NCI-H524 treated with DMSO at 0.1 percent for 48 hours (cell line): ENCODE results near the gene IGFLR1.
A peak's percentile ranks its signal among the peaks of the same experiment; 100 is the strongest.

Experiments
- DNase-seq: peaks from one replicate; lab custom pipeline; 2025; lab: John Stamatoyannopoulos, UW

Gene IGFLR1

DNA sequence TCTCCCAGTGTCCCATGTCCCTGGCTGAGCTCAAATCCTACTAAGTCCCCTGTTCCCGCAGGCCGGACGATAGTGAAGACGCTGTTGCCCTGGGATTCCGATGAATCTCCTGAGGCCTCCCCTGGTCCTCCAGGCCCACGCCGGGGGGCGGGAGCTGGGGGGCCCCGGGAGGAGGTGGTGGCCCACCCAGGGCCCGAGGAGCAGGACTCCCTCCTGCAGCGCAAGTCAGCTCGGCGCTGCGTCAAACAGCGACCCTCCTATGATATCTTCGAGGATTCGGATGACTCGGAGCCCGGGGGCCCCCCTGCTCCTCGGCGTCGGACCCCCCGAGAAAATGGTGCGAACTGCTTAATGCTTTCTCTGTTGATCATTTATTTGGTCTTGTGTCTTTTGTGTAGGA, 18.6 kb downstream of the IGFLR1 start:
- DNase-seq = no peak

DNA sequence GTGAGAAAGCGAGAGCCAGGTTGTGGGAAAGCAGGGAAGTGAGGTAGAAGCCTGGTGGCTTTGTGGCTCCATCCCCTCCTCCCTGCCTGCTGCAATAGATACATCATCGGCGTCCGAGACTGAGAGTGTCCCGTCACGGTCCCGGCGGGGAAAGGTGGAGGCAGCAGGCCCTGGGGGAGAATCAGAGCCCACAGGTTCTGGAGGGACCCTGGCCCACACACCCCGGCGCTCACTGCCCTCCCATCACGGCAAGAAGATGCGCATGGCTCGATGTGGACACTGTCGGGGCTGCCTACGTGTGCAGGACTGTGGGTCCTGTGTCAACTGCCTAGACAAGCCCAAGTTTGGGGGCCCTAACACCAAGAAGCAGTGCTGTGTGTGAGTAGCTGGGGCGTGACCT, 19.4 kb downstream of the IGFLR1 start:
- no peak for DNase-seq

DNA sequence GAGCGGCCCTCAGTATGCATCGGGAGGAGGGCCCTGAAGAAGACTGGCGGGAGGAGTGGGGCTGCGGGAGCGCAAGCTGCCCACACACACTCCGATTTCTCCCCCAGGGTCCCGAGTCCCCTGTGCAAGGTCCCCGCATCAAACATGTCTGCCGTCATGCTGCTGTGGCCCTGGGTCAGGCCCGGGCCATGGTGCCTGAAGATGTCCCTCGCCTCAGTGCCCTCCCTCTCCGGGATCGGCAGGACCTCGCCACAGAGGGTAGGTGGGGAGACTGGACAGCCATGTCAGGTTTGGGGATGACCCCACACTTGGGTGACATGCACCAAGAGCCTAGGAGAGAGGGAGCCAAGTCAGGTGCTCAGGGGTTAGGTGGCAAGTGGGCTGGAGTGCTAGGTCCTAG, 19.8 kb downstream of the IGFLR1 start:
- no peak for DNase-seq

DNA sequence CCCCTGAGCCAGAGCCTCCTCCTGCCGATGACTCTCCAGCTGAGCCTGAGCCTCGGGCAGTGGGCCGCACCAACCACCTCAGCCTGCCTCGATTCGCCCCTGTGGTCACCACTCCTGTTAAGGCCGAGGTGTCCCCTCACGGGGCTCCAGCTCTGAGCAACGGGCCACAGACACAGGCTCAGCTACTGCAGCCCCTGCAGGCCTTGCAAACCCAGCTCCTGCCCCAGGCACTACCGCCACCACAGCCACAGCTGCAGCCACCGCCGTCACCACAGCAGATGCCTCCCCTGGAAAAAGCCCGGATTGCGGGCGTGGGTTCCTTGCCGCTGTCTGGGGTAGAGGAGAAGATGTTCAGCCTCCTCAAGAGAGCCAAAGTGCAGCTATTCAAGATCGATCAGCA, 20.9 kb downstream of the IGFLR1 start:
- no peak for DNase-seq

DNA sequence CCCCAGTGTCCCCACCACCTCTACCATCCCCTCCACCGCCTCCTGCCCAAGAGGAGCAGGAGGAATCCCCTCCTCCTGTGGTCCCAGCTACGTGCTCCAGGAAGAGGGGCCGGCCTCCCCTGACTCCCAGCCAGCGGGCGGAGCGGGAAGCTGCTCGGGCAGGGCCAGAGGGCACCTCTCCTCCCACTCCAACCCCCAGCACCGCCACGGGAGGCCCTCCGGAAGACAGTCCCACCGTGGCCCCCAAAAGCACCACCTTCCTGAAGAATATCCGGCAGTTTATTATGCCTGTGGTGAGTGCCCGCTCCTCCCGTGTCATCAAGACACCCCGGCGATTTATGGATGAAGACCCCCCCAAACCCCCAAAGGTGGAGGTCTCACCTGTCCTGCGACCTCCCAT, 21.6 kb downstream of the IGFLR1 start:
- no peak for DNase-seq

DNA sequence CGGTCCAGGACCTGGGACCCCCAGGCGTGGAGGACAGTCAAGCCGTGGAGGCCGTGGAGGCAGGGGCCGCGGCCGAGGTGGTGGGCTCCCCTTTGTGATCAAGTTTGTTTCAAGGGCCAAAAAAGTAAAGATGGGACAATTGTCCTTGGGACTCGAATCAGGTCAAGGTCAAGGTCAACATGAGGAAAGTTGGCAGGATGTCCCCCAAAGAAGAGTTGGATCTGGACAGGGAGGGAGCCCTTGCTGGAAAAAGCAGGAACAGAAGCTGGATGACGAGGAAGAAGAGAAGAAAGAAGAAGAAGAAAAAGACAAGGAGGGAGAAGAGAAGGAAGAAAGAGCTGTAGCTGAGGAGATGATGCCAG, 22.1 kb downstream of the IGFLR1 start:
- DNase-seq = no peak

DNA sequence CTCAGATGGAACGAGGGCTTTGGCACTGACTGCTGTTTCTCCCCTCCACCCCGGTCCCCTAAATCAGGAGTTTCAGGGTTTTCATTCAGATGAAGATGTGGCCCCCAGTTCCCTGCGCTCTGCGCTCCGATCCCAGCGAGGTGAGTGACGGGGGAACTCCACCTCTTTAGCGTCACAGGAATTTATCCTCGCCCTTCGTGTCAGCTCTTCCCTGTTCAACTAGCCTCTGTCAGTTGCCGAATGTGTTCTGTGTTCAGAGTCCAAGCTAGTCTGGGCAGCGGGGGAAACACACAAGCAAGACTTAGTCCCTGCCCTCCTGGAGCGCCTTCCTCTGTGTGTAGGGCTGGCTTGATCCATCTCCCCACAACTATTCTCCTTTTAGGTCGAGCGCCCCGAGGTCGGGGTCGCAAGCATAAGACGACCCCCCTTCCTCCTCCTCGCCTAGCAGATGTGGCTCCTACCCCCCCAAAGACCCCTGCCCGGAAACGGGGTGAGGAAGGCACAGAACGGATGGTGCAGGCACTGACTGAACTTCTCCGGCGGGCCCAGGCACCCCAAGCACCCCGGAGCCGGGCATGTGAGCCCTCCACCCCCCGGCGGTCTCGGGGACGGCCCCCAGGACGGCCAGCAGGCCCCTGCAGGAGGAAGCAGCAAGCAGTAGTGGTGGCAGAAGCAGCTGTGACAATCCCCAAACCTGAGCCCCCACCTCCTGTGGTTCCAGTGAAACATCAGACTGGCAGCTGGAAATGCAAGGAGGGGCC, 22.7 kb downstream of the IGFLR1 start:
- DNase-seq = no peak

DNA sequence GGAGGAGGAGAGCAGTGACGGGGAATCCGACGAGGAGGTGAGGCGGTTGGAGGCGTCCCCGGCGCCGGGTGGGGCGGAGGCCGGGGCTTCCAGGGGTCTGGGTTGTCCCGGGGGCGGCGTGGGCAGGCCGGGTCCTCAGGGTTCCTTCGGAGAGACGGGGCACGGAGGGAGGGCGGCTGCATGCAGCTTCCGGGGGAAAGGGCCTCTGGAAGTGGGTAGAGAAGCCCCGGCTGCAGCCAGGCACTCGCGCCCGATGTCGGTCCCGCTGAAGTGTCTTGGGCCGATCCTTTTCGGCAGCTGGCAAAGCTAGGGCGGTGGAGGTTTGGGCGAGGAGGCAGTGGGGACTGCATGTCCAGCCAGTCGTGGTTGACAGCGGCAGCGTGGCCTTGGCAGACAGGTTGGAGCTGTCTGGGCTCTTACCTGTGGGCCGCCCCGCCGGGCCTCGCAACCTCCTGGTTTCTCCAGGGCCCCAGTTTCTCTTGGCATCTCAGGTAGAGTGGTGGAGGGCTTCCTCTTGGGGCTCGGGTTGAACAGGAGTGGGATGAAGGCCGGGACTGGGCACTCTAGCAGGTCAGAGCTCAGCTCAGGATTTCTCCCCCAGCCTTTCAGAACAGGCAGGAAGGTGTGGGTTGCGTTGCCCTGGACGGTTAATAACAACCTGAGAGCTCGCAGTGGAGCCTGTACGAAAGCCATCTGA, 23.8 kb downstream of the IGFLR1 start:
- no peak for DNase-seq

DNA sequence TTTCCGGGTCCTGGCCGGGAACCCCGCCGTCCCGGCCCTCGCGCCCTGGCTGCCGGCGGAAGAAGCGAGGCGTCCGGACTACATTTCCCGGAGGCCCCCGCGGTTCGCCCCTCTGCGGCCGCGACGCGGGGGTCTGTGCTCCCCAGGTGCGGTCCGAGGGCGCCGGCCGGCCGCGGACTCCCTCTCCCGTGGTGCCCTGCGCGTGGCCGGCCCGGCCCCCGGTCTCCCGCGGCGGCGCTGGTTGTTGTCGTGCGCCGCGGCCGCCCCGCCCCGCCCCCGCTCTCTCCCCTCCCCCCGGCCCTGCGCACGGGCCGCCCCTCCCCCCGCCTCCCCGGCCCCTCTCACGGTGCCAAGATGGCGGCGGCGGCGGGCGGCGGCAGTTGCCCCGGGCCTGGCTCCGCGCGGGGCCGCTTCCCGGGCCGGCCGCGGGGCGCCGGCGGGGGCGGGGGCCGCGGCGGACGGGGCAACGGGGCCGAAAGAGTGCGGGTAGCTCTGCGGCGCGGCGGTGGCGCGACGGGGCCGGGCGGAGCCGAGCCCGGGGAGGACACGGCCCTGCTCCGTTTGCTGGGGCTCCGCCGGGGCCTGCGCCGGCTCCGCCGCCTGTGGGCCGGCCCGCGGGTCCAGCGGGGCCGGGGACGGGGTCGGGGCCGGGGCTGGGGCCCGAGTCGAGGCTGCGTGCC, 24.4 kb downstream of the IGFLR1 start, which contains the start of gene KMT2B:
Gene KMT2B, plus strand, starts transcription at position 339 of the 680 bp plus-strand sequence. Its CDS starts 16 bp downstream, at position 355.
- no peak for DNase-seq

DNA sequence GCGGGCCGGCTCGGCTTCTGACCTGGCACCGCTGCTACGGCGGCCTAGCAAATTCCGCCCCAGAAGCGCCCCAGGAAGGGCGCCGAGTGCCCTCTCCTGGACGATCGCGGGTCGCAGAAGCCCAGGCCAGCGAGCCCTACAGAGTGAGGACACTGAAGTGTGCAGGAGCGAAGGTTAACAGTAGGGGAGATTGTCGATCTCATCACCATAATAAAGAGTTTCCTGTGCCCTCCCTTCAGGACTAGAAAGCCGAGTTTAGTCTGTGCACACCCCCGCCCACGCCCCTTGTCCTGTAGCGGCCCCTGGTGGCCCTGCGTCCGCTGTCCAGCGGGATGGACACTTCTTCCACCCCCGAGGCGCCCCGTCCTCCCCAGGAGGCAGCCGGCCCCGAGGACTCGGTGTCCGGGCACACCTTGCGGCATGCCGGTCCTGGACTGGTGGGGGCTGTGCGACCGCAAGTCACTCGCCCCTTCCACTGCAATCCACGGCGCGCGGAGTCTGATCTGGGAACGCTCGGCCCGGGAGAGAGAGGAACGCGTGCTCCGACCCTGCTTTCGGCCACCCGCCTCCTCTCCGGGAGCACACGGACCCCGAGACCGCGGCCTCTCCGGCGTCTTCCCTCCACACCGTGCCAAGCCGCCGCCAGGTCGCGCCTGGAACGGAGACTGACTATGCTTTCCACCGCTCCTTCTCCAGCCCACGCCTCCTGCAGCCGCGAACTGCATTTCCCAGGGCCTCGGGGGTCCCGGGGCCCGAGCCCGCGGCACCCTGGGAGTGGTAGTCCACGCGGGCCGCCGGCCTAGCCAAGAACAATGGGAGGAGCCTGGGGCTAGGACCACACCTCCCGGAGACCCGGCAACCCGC, 25.2 kb downstream of the IGFLR1 start:
- peak; percentile 86 for DNase-seq

DNA sequence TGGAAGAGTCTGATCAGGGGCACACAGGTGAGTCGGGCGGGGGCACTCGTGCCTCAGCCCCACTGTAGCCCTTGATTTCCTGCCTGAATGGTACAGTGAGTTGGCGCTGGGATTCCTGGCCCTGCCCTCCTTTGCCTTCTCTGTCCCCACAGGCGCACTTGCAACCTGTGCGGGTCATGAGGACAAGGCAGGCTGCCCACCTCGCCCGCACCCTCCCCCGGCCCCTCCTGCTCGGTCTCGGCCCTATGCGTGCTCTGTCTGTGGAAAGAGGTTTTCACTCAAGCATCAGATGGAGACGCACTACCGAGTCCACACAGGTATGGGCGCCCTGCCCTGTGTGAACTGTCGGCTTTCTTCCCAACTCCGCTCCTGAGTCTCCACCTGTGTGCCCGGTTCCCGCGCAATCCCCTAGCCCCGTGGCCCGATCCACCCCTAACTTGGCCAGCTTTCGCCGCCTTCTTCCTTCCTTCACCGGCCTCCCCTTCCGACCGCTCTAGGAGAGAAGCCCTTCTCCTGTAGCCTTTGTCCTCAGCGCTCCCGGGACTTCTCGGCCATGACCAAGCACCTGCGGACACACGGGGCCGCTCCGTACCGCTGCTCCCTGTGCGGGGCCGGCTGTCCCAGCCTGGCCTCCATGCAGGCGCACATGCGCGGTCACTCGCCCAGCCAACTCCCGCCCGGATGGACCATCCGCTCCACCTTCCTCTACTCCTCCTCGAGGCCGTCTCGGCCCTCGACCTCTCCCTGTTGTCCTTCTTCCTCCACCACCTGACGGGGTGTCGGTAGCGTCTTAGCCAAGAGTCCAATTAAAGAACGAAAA, 26.1 kb downstream of the IGFLR1 start:
- no peak for DNase-seq

DNA sequence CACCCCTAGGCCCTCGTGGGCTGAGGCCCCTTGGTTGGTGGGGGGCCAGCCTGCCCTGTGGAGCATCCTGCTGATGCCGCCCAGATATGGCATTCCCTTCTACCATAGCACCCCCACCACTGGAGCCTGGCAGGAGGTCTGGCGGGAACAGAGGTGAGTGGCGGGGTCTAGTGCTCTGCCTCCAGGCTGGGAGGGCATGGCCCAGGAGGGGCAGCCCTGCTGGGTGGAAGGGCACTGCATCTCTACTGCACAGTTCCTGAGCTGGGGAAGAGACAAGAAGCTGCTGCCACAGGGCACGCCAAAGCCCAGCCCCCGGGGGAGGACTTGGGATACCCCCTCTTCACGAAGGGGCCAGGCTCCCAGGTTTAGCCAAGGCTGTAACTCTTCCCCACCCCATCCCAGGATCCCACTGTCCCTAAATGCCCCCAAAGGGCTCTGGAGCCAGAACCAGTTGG, 26.9 kb downstream of the IGFLR1 start:
- no peak for DNase-seq

DNA sequence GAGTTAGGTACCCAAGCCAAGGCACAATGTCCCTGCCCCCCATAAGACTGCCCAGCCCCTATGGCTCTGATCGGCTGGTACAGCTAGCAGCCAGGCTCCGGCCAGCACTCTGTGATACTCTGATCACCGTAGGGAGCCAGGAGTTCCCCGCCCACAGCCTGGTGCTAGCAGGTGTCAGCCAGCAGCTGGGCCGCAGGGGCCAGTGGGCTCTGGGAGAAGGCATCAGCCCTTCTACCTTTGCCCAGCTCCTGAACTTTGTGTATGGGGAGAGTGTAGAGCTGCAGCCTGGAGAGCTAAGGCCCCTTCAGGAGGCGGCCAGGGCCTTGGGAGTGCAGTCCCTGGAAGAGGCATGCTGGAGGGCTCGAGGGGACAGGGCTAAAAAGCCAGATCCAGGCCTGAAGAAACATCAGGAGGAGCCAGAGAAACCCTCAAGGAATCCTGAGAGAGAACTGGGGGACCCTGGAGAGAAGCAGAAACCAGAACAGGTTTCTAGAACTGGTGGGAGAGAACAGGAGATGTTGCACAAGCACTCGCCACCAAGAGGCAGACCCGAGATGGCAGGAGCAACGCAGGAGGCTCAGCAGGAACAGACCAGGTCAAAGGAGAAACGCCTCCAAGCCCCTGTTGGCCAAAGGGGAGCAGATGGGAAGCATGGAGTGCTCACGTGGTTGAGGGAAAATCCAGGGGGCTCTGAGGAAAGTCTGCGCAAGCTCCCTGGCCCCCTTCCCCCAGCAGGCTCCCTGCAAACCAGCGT, 27.5 kb downstream of the IGFLR1 start:
- DNase-seq = no peak

DNA sequence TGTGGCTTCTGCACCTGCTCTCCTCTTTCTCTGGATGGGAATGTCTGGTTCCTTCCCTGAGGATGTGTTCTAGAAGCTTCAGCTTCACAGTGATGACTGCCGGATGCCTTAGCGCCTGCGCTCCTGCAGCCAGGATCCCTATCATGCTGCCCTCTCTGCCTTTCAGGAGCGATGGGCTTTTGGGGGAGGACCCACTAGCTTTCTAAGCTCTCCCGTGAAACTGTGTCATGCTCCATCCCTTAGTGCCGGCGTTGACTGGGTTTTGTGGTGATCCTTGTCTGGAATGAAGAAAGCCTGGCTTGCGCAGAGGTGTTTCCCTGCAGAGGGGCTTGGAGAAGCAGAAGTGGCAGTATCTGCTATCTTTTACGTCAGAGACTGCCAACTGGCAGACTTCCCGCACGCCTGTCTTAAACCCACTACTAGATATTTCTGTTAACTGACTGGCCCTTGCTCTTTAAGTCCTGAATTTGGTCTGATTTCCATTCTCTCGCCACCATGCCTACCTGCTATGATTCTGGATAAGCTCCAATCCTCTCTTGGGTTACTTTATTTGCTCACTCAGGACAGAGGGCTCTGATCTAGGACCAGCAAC, 28.3 kb downstream of the IGFLR1 start:
- no peak for DNase-seq

DNA sequence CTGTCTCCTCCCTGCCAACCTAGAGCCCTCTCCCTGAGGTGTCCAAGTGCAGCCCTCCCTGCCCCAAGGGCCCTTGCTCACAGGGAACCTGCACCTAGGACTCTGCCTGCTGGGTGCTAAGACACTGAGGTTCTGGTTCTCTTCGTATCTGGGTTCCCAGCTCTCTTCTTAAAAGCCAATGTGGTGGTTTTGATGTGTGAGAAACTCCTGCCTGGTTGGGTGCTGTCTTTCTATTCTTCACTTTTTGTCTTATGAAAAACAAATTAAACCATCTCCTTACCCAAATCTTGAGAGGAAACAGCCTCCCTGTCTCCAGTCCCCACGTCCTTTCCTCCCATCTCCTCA, 28.8 kb downstream of the IGFLR1 start:
- no peak for DNase-seq

DNA sequence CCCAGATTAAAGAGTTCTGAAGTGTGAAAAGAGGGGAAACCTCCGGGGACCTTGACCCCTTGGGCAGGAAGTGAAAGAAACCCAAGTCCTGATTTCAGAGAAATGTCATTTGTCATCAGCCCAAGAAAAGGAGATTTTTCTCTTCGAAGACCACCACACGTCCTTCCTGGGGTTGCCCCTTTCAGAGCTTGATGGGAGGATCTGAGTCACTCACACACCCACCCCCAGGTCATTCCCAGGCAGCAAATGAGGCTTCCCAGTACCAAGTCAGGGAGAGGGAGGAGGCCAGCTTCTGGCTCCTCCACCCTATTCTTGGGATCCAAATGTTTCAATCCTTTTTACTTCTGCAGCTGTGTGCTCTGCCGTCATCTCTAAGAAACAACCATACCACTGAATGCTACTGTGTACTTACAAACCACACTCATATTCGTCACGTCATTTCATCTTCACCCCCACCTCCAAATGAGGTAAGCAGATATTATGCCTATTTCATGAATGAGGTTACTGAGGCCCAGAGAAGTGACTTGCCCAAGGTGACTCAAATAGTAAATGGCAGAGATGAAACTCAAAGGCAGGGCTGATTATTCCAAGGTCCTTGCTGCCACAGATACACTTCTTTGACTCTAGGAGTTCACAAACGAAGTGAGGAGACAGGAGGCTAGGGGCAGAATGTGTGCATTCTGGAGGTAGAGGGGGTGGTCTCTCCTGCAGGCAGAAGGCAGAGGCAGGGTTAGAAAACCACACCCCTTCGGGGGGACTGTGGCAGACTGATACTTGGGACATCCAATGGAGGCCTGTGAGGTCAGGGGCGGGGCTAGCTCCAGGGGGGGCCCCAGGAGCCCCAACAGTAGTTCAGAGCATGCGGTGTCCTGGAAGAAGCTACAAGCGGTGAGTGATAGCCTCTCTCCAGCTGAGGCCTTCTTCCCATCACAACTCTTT, 29.4 kb downstream of the IGFLR1 start:
- no peak for DNase-seq

DNA sequence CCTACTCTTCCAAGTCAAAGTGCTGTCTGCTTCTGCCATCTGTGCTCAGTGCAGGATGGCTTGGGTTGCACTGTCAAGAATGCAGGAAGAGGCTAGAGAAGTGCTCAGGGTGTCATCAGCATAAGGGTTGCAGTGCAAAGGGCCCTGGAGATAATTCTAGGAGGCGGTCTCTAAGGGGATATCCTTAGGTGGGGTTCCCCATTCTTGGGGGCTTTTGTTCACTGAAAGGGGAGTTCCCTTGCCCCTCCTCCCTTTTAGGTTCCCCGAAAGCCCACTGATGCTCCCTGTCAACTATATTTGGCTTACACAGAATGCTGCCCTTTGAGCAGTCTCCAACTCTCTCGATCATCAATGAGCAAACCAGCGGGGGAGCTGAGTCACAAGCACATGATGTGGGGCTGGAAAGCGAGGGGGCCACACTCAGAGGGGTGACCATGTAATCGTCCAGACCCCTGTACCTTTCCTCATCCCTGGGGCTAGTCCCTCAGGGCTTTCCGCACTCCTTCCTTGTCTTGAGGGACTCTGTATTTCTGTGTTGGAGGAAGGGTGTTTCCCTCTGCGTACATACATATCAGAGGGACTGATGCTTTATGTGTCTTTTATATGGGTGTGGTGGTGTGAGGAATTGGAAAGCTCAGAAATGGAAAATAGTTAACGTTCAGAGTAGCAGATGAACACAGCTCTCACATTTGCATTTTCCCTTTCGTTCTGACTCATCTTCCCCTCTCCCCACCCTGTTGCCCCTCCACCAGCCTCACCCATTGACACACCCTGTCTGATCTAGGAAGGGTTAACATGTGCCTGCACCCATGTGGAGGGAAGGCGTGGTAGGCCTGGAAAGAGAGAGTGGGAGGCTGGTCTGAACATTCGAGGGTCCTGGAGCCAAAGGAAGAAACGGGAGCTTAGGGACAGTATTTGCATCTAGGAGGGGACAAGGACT, 31.2 kb downstream of the IGFLR1 start:
- DNase-seq = no peak

DNA sequence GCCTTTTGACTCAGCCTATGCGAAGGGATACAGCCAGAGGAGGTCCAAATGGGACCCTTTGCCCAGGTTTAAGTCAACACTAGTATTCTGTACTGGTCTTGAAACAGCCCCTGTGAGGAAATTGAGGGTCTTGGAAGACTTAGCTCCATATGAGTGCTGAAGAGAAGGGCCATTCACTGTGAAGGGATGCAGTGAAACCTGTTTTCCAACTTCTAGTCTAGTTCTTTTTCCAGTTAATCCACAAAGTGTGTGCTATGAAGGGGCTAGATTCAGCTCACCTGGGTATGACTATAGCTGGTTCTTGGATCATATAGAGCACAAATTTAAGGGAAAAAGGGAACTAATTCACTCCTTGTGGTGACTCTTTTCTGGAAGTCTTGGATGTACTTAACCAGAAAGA, 33.9 kb downstream of the IGFLR1 start:
- no peak for DNase-seq
